ENCODE results near the gene BNC2. TPM values are rescaled to one million over a fixed set of nuclear protein-coding genes. Genes with fewer than 3 reads are reported as not detected.

Gene BNC2
- total and polyA plus RNA-seq, 2 donors, result 1.8 to 3.9 TPM

DNA sequence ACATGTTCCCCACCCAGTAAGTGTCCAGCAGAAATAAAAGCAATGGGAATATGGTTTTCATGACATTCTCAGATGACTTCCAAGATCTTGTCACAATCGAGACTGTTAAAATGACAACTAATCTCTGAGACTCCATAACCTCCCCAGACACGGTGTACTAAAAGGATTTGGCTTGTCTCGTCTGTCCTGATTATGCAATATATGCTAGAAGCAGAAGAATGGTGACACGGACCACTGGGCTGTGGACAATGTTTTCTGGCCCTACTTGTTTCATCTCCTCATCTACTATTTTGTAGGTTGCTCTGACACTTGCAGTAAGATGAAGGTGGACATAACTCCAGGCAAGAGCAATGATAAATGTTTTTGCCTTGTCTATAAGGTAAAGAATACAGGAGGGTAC, 56.6 kb downstream of the BNC2 start:
- no peak for DNase-seq (ENCODE audit: low read depth in 6 of 9, low spot score in 9 of 9)
- Histone ChIP-seq H3K4me1 (ENCODE audit: control insufficient read depth in 2 of 2, insufficient read depth in 2 of 2, low read length in 2 of 2) (peaks cover 0 to 3% of the 10 kb centered on the region in 2 donors), H3K4me3 (ENCODE audit: low read length in 2 of 2) (no peak overlapping the region), H3K27ac (ENCODE audit: low read depth in 1 of 2, low read length in 1 of 2) (no peak overlapping the region), H3K36me3 (ENCODE audit: control insufficient read depth in 2 of 2, insufficient read depth in 2 of 2, low read length in 1 of 2) (no peaks in the 10 kb centered on the region), H3K9me3 (ENCODE audit: control insufficient read depth in 2 of 2, insufficient read depth in 1 of 2, low read length in 1 of 2) (no peaks in the 10 kb centered on the region), H3K27me3 (ENCODE audit: control insufficient read depth in 2 of 2, insufficient read depth in 1 of 2, low read length in 1 of 2) (no peaks in the 10 kb centered on the region)
- 93% methylated on average over 4 of the region's 4 CpGs for WGBS

DNA sequence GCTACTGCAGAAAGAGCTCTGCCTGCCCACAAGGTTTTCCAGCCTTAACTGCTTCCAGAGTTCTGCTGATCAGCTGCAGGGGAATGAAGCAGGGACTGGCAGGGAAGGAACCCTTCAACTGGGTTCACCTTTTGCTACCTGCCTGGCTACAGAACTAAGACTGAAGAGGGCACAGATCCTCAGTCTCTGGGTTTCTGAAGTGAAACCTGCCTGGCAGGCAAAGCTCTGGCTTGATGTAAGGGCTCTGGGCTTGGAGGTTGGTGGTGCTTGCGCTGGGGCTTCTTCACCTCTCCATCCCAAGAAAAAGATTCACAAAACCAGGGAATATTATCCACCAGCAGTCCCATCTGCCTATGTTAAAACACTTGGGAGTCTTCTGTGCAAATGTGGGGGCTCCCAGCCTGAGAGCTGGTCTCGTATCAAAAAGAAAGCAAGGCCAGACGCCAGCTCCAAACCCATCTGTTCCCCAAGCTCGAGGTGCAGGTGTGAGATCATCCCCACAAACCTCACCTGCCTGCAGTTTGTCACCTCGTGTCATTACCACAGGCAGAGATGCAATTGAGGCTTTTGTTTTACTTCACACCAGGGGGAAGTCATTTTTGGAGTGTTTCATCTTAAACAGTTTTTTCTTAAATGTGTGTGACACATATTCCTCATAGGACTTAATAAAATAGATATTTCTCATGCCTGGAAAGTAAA, 58.3 kb downstream of the BNC2 start:
- no peaks in the 10 kb centered on the region for H3K27me3 ChIP-seq (ENCODE audit: control insufficient read depth in 2 of 2, insufficient read depth in 1 of 2, low read length in 1 of 2)
- DNase-seq (ENCODE audit: low read depth in 6 of 9, low spot score in 9 of 9), result no peak
- no peaks in the 10 kb centered on the region for H3K36me3 ChIP-seq (ENCODE audit: control insufficient read depth in 2 of 2, insufficient read depth in 2 of 2, low read length in 1 of 2)
- 79% methylated on average over 5 of the region's 5 CpGs for WGBS
- no peak overlapping the region for H3K4me3 ChIP-seq (ENCODE audit: low read length in 2 of 2)
- H3K4me1 ChIP-seq (ENCODE audit: control insufficient read depth in 2 of 2, insufficient read depth in 2 of 2, low read length in 2 of 2), result peaks cover 0 to 3% of the 10 kb centered on the region in 2 donors
- H3K9me3 ChIP-seq (ENCODE audit: control insufficient read depth in 2 of 2, insufficient read depth in 1 of 2, low read length in 1 of 2), result no peaks in the 10 kb centered on the region
- H3K27ac ChIP-seq (ENCODE audit: low read depth in 1 of 2, low read length in 1 of 2), result no peak overlapping the region

- H3K9me3 ChIP-seq (ENCODE audit: control insufficient read depth in 2 of 2, insufficient read depth in 1 of 2, low read length in 1 of 2), result no peaks in the 10 kb centered on the region
- H3K4me1 ChIP-seq (ENCODE audit: control insufficient read depth in 2 of 2, insufficient read depth in 2 of 2, low read length in 2 of 2), result peaks cover 0 to 3% of the 10 kb centered on the region in 2 donors
- no peak for DNase-seq (ENCODE audit: low read depth in 6 of 9, low spot score in 9 of 9)
- no peaks in the 10 kb centered on the region for H3K27me3 ChIP-seq (ENCODE audit: control insufficient read depth in 2 of 2, insufficient read depth in 1 of 2, low read length in 1 of 2)
- no peak overlapping the region for H3K4me3 ChIP-seq (ENCODE audit: low read length in 2 of 2)
- 91% methylated on average over 4 of the region's 4 CpGs for WGBS
- no peaks in the 10 kb centered on the region for H3K36me3 ChIP-seq (ENCODE audit: control insufficient read depth in 2 of 2, insufficient read depth in 2 of 2, low read length in 1 of 2)
- no peak overlapping the region for H3K27ac ChIP-seq (ENCODE audit: low read depth in 1 of 2, low read length in 1 of 2)
Observed at GRCh38 chr9:16809912-16810610, 60.4 kb downstream of the BNC2 start.

DNA sequence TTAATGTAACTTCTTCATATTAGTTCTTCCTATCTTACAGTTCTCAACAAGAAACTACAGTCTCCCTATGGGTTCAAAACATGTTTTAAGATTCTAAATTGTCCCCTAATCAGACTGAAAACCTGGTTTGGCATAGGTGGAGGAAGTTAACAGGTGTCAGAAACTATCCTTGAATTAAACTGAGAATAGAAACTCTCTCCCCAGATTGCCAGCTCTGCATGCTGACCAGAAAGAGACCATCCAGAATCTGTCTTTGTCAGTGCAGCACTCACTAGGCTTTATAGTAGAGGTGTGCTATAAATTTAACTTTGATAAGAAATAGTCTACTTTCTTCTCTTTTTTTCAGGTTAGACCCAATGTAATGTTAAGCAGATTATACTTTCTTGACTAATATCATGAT, 63.8 kb downstream of the BNC2 start:
- no peak for DNase-seq (ENCODE audit: low read depth in 6 of 9, low spot score in 9 of 9)
- no peak overlapping the region for H3K27ac ChIP-seq (ENCODE audit: low read depth in 1 of 2, low read length in 1 of 2)
- H3K9me3 ChIP-seq (ENCODE audit: control insufficient read depth in 2 of 2, insufficient read depth in 1 of 2, low read length in 1 of 2), result no peaks in the 10 kb centered on the region
- H3K4me1 ChIP-seq (ENCODE audit: control insufficient read depth in 2 of 2, insufficient read depth in 2 of 2, low read length in 2 of 2), result no peaks in the 10 kb centered on the region
- no peaks in the 10 kb centered on the region for H3K27me3 ChIP-seq (ENCODE audit: control insufficient read depth in 2 of 2, insufficient read depth in 1 of 2, low read length in 1 of 2)
- no peaks in the 10 kb centered on the region for H3K36me3 ChIP-seq (ENCODE audit: control insufficient read depth in 2 of 2, insufficient read depth in 2 of 2, low read length in 1 of 2)
- no peak overlapping the region for H3K4me3 ChIP-seq (ENCODE audit: low read length in 2 of 2)

GRCh38 chr9:16803648-16804047, 66.8 kb downstream of the BNC2 start:
- Histone ChIP-seq H3K27ac (ENCODE audit: low read depth in 1 of 2, low read length in 1 of 2) (no peak overlapping the region), H3K36me3 (ENCODE audit: control insufficient read depth in 2 of 2, insufficient read depth in 2 of 2, low read length in 1 of 2) (no peaks in the 10 kb centered on the region), H3K4me3 (ENCODE audit: low read length in 2 of 2) (no peak overlapping the region), H3K9me3 (ENCODE audit: control insufficient read depth in 2 of 2, insufficient read depth in 1 of 2, low read length in 1 of 2) (no peaks in the 10 kb centered on the region), H3K27me3 (ENCODE audit: control insufficient read depth in 2 of 2, insufficient read depth in 1 of 2, low read length in 1 of 2) (no peaks in the 10 kb centered on the region), H3K4me1 (ENCODE audit: control insufficient read depth in 2 of 2, insufficient read depth in 2 of 2, low read length in 2 of 2) (no peaks in the 10 kb centered on the region)
- 94% methylated on average over 8 of the region's 8 CpGs for WGBS
- DNase-seq (ENCODE audit: low read depth in 6 of 9, low spot score in 9 of 9), result no peak

GRCh38 chr9:16801871-16802466, 68.5 kb downstream of the BNC2 start:
- no peaks in the 10 kb centered on the region for H3K4me1 ChIP-seq (ENCODE audit: control insufficient read depth in 2 of 2, insufficient read depth in 2 of 2, low read length in 2 of 2)
- no peaks in the 10 kb centered on the region for H3K9me3 ChIP-seq (ENCODE audit: control insufficient read depth in 2 of 2, insufficient read depth in 1 of 2, low read length in 1 of 2)
- WGBS, result 91% methylated on average over 10 of the region's 10 CpGs
- no peak for DNase-seq (ENCODE audit: low read depth in 6 of 9, low spot score in 9 of 9)
- no peaks in the 10 kb centered on the region for H3K36me3 ChIP-seq (ENCODE audit: control insufficient read depth in 2 of 2, insufficient read depth in 2 of 2, low read length in 1 of 2)
- no peak overlapping the region for H3K4me3 ChIP-seq (ENCODE audit: low read length in 2 of 2)
- H3K27ac ChIP-seq (ENCODE audit: low read depth in 1 of 2, low read length in 1 of 2), result no peak overlapping the region
- no peaks in the 10 kb centered on the region for H3K27me3 ChIP-seq (ENCODE audit: control insufficient read depth in 2 of 2, insufficient read depth in 1 of 2, low read length in 1 of 2)

GRCh38 chr9:16796304-16796825, 74.1 kb downstream of the BNC2 start:
- DNase-seq (ENCODE audit: low read depth in 6 of 9, low spot score in 9 of 9), result no peak
- 96% methylated on average over 5 of the region's 5 CpGs for WGBS
- no peaks in the 10 kb centered on the region for H3K27me3 ChIP-seq (ENCODE audit: control insufficient read depth in 2 of 2, insufficient read depth in 1 of 2, low read length in 1 of 2)
- no peaks in the 10 kb centered on the region for H3K36me3 ChIP-seq (ENCODE audit: control insufficient read depth in 2 of 2, insufficient read depth in 2 of 2, low read length in 1 of 2)
- H3K27ac ChIP-seq (ENCODE audit: low read depth in 1 of 2, low read length in 1 of 2), result no peak overlapping the region
- no peak overlapping the region for H3K4me3 ChIP-seq (ENCODE audit: low read length in 2 of 2)
- no peaks in the 10 kb centered on the region for H3K9me3 ChIP-seq (ENCODE audit: control insufficient read depth in 2 of 2, insufficient read depth in 1 of 2, low read length in 1 of 2)
- no peaks in the 10 kb centered on the region for H3K4me1 ChIP-seq (ENCODE audit: control insufficient read depth in 2 of 2, insufficient read depth in 2 of 2, low read length in 2 of 2)

DNA sequence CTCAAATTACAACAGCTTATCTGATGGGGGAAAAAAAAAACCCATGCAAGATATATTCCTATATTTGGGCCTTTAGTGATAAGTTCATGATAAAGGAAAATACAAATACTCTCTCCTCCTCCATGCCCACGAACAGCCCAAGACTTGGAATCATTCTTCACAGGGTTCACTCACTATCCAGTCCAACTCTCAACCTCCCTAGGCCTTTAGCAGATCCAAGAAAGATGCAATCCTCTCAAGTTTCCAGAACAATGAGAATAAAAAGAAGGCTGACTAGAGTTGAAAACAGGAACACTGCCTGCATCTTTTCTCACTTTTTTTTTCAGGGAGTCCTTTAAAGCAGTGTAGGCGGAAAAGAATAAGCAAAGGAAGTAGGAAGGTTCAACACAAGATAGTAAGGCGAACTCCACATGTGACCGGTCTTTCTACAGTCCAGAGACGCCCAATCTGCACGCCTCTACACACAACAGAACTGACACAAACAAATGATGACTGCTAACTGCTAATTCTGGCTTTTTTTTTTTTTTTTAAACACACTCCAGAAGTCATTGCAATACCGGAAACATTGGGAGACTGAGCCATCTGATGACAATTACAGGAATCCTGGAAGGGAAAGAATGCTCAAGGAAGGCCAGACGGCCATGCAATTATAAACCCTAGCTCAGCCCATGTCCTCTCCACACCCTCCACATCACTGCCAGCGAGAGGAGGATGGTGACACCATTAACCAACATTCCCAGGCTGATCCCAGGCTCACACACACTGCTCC, 75.4 kb downstream of the BNC2 start:
- DNase-seq (ENCODE audit: low read depth in 6 of 9, low spot score in 9 of 9), result no peak
- Histone ChIP-seq H3K27me3 (ENCODE audit: control insufficient read depth in 2 of 2, insufficient read depth in 1 of 2, low read length in 1 of 2) (no peaks in the 10 kb centered on the region), H3K36me3 (ENCODE audit: control insufficient read depth in 2 of 2, insufficient read depth in 2 of 2, low read length in 1 of 2) (no peaks in the 10 kb centered on the region), H3K27ac (ENCODE audit: low read depth in 1 of 2, low read length in 1 of 2) (no peak overlapping the region), H3K4me1 (ENCODE audit: control insufficient read depth in 2 of 2, insufficient read depth in 2 of 2, low read length in 2 of 2) (no peaks in the 10 kb centered on the region), H3K9me3 (ENCODE audit: control insufficient read depth in 2 of 2, insufficient read depth in 1 of 2, low read length in 1 of 2) (no peaks in the 10 kb centered on the region), H3K4me3 (ENCODE audit: low read length in 2 of 2) (no peak overlapping the region)
- 85% methylated on average over 9 of the region's 9 CpGs for WGBS

GRCh38 chr9:16794103-16794502, 76.4 kb downstream of the BNC2 start:
- Histone ChIP-seq H3K36me3 (ENCODE audit: control insufficient read depth in 2 of 2, insufficient read depth in 2 of 2, low read length in 1 of 2) (no peaks in the 10 kb centered on the region), H3K9me3 (ENCODE audit: control insufficient read depth in 2 of 2, insufficient read depth in 1 of 2, low read length in 1 of 2) (no peaks in the 10 kb centered on the region), H3K4me1 (ENCODE audit: control insufficient read depth in 2 of 2, insufficient read depth in 2 of 2, low read length in 2 of 2) (no peaks in the 10 kb centered on the region), H3K27ac (ENCODE audit: low read depth in 1 of 2, low read length in 1 of 2) (no peak overlapping the region), H3K27me3 (ENCODE audit: control insufficient read depth in 2 of 2, insufficient read depth in 1 of 2, low read length in 1 of 2) (no peaks in the 10 kb centered on the region), H3K4me3 (ENCODE audit: low read length in 2 of 2) (no peak overlapping the region)
- DNase-seq (ENCODE audit: low read depth in 6 of 9, low spot score in 9 of 9), result no peak
- 93% methylated on average over 4 of the region's 4 CpGs for WGBS

All from thymus (tissue), 11 donors.